ENCODE results near the gene CTNNA3.
"Not testable (repeated sequence)": the region's sequence is repeated elsewhere in the genome, so short reads cannot be mapped to it uniquely, and the experiment has no call there.

Gene CTNNA3

GRCh38 chr10:67696029-67696428 lies at the start of gene CTNNA3:
TSS of gene CTNNA3 (minus strand) at chr10:67696195.
- DNase-seq (ENCODE audit: low read depth in 3 of 3), result no peak

- no peak for DNase-seq (ENCODE audit: low read depth in 3 of 3)
Measured at GRCh38 chr10:67735430-67735829, 39.4 kb upstream of the CTNNA3 start.

GRCh38 chr10:67733511-67733910 lies 37.5 kb upstream of the CTNNA3 start:
- no peak for DNase-seq (ENCODE audit: low read depth in 3 of 3)

GRCh38 chr10:67725567-67725966 lies 29.6 kb upstream of the CTNNA3 start:
- DNase-seq (ENCODE audit: low read depth in 3 of 3), result no peak

GRCh38 chr10:67723601-67724000 lies 27.6 kb upstream of the CTNNA3 start:
- no peak for DNase-seq (ENCODE audit: low read depth in 3 of 3)

GRCh38 chr10:67722113-67722512 lies 26.1 kb upstream of the CTNNA3 start:
- DNase-seq (ENCODE audit: low read depth in 3 of 3), result no peak

GRCh38 chr10:67716455-67716854 lies 20.5 kb upstream of the CTNNA3 start:
- not testable (repeated sequence) for DNase-seq (ENCODE audit: low read depth in 3 of 3)

GRCh38 chr10:67705921-67706320 lies 9.9 kb upstream of the CTNNA3 start:
- no peak for DNase-seq (ENCODE audit: low read depth in 3 of 3)

GRCh38 chr10:67699613-67700270 lies 3.7 kb upstream of the CTNNA3 start:
- not testable (repeated sequence) for DNase-seq (ENCODE audit: low read depth in 3 of 3)

GRCh38 chr10:67698164-67698563 lies 2.2 kb upstream of the CTNNA3 start:
- DNase-seq (ENCODE audit: low read depth in 3 of 3), result no peak

GRCh38 chr10:67697724-67698131 lies 1.7 kb upstream of the CTNNA3 start:
- no peak for DNase-seq (ENCODE audit: low read depth in 3 of 3)

GRCh38 chr10:67696679-67697078 lies 684 bp upstream of the CTNNA3 start:
- DNase-seq (ENCODE audit: low read depth in 3 of 3), result no peak

GRCh38 chr10:67695555-67695954 lies 440 bp downstream of the CTNNA3 start:
- DNase-seq (ENCODE audit: low read depth in 3 of 3), result no peak

- DNase-seq (ENCODE audit: low read depth in 3 of 3), result not testable (repeated sequence)
Measured at GRCh38 chr10:67691861-67692260, 4.1 kb downstream of the CTNNA3 start.

GRCh38 chr10:67690540-67690939 lies 5.5 kb downstream of the CTNNA3 start:
- DNase-seq (ENCODE audit: low read depth in 3 of 3), result not testable (repeated sequence)

GRCh38 chr10:67684140-67684539 lies 11.9 kb downstream of the CTNNA3 start:
- not testable (repeated sequence) for DNase-seq (ENCODE audit: low read depth in 3 of 3)

- no peak for DNase-seq (ENCODE audit: low read depth in 3 of 3)
Measured at GRCh38 chr10:67678335-67678974, 17.5 kb downstream of the CTNNA3 start.

GRCh38 chr10:67676208-67676825 lies 19.7 kb downstream of the CTNNA3 start:
- no peak for DNase-seq (ENCODE audit: low read depth in 3 of 3)

- DNase-seq (ENCODE audit: low read depth in 3 of 3), result no peak
Measured at GRCh38 chr10:67670401-67670800, 25.6 kb downstream of the CTNNA3 start.

- DNase-seq (ENCODE audit: low read depth in 3 of 3), result no peak
Measured at GRCh38 chr10:67669978-67670377, 26.0 kb downstream of the CTNNA3 start.

GRCh38 chr10:67668448-67668847 lies 27.5 kb downstream of the CTNNA3 start:
- no peak for DNase-seq (ENCODE audit: low read depth in 3 of 3)

GRCh38 chr10:67667035-67667425 lies 29.0 kb downstream of the CTNNA3 start:
- DNase-seq (ENCODE audit: low read depth in 3 of 3), result no peak

GRCh38 chr10:67666416-67667034 lies 29.5 kb downstream of the CTNNA3 start:
- DNase-seq (ENCODE audit: low read depth in 3 of 3), result no peak

Data from stimulated activated CD4-positive, alpha-beta T cell treated with anti-CD3 and anti-CD28 coated beads, TNF-alpha, amount 100 ng/mL, for 4 hours (primary cell).